Calu3 (cell line): Measurements from ENCODE around the gene UBR2. TPM values are rescaled to one million over a fixed set of nuclear protein-coding genes. Genes with fewer than 3 reads are reported as not detected.

Experiments
- BruUV-seq: library from RNA; stranded (reverse); fragments of 400-500 nt; replicated peaks from 2 replicates; lab custom pipeline; 2021; lab: Mats Ljungman, UMichigan
- CTCF ChIA-PET: fragments of 300-600 bp; sonication (Branson Sonifier 250); formaldehyde crosslinking; loops from one replicate; lab custom pipeline; 2022; ENCODE audit warnings: antibody characterized with exemption; lab: Charles Lee
- DNase-seq: peaks from one replicate; pipeline ENCODE4 v3.0.0; 2022
- H3K27ac Mint-ChIP-seq: one replicate; pipeline ENCODE4 v1.8.0; 2022; ENCODE audit warnings: mixed read lengths; ENCODE audit not compliant: unreplicated experiment
- H3K27me3 Mint-ChIP-seq: one replicate; pipeline ENCODE4 v1.8.0; 2022; ENCODE audit warnings: mixed read lengths; ENCODE audit not compliant: unreplicated experiment
- H3K36me3 Mint-ChIP-seq: one replicate; pipeline ENCODE4 v1.8.0; 2022; ENCODE audit warnings: mild to moderate bottlenecking, moderate library complexity, mixed read lengths; ENCODE audit not compliant: insufficient read depth, unreplicated experiment
- H3K4me1 Mint-ChIP-seq: one replicate; pipeline ENCODE4 v1.8.0; 2022; ENCODE audit warnings: mild to moderate bottlenecking, low read depth, mixed read lengths; ENCODE audit not compliant: unreplicated experiment
- H3K4me3 Mint-ChIP-seq: one replicate; pipeline ENCODE4 v1.8.0; 2022; ENCODE audit warnings: mild to moderate bottlenecking, low read depth, moderate library complexity, mixed read lengths; ENCODE audit not compliant: unreplicated experiment
- H3K9me3 Mint-ChIP-seq: one replicate; pipeline ENCODE4 v1.8.0; 2022; ENCODE audit warnings: low read depth, mixed read lengths; ENCODE audit not compliant: unreplicated experiment
- CTCF ChIP-seq: fragments of 200-600 bp; IDR thresholded peaks from one replicate; pipeline ENCODE4 v1.8.0; 2022; ENCODE audit warnings: antibody characterized with exemption; ENCODE audit not compliant: unreplicated experiment
- intact Hi-C: fragments of 100-400 bp; cut with micrococcal nuclease; formaldehyde crosslinking; loops from one replicate; pipeline ENCODE4 v1.10.0; 2022; ENCODE audit not compliant: unreplicated experiment
- total RNA-seq: library from RNA; stranded (reverse); gene quantifications from 2 replicates; pipeline ENCODE4 v1.2.3, GENCODE V29; 2022

The UBR2 gene
- total RNA-seq, 1 experiment from 2014 or later: 32.4 TPM

- Mint-ChIP-seq H3K27me3 (no peaks in the 10 kb centered on the region), H3K4me3 (no peak overlapping the region), H3K36me3 (peaks cover 30% of the 10 kb centered on the region), H3K4me1 (no peaks in the 10 kb centered on the region), H3K9me3 (no peaks in the 10 kb centered on the region), H3K27ac (no peak overlapping the region)
- intact Hi-C loops: no loop called here
- no peak for DNase-seq
- TF ChIP-seq CTCF: no peak
- no TSS peak for BruUV-seq
- CTCF ChIA-PET: no interaction called here
Observed at GRCh38 chr6:42615518-42615917, 51.7 kb downstream of the UBR2 start.

- intact Hi-C loops: no loop called here
- CTCF ChIA-PET: interaction anchor here (0.5 kb wide), 1 partner anchor 30 kb away, joined by 3 read pairs; no protein-coding TSS in a partner anchor
Observed at GRCh38 chr6:42616716-42617115, 52.9 kb downstream of the UBR2 start.

GRCh38 chr6:42618105-42618504 lies 54.3 kb downstream of the UBR2 start:
- H3K4me3 Mint-ChIP-seq: no peak overlapping the region
- BruUV-seq: no TSS peak
- no peaks in the 10 kb centered on the region for H3K9me3 Mint-ChIP-seq
- intact Hi-C loops: no loop called here
- no peaks in the 10 kb centered on the region for H3K4me1 Mint-ChIP-seq
- H3K27ac Mint-ChIP-seq: no peak overlapping the region
- no peaks in the 10 kb centered on the region for H3K27me3 Mint-ChIP-seq
- TF ChIP-seq CTCF: no peak
- CTCF ChIA-PET: no interaction called here
- no peak for DNase-seq
- peaks cover 36% of the 10 kb centered on the region for H3K36me3 Mint-ChIP-seq

More at GRCh38 chr6:42616716-42617115, 52.9 kb downstream of the UBR2 start:
- no TSS peak for BruUV-seq
- Mint-ChIP-seq H3K27me3 (no peaks in the 10 kb centered on the region), H3K27ac (no peak overlapping the region), H3K4me1 (no peaks in the 10 kb centered on the region), H3K4me3 (no peak overlapping the region), H3K9me3 (no peaks in the 10 kb centered on the region), H3K36me3 (peaks cover 40% of the 10 kb centered on the region)
- TF ChIP-seq CTCF: no peak
- DNase-seq: no peak

- no peak for TF ChIP-seq CTCF
- CTCF ChIA-PET: interaction anchor here (0.7 kb wide), 1 partner anchor 14 kb away, joined by 3 read pairs; no protein-coding TSS in a partner anchor
- intact Hi-C loops: no loop called here
- H3K4me1 Mint-ChIP-seq: no peaks in the 10 kb centered on the region
- H3K27ac Mint-ChIP-seq: no peak overlapping the region
- BruUV-seq: no TSS peak
- H3K9me3 Mint-ChIP-seq: no peaks in the 10 kb centered on the region
- DNase-seq: no peak
- peaks cover 36% of the 10 kb centered on the region for H3K36me3 Mint-ChIP-seq
- H3K27me3 Mint-ChIP-seq: no peaks in the 10 kb centered on the region
- H3K4me3 Mint-ChIP-seq: no peak overlapping the region
Observed at GRCh38 chr6:42618686-42619085, 54.9 kb downstream of the UBR2 start.
